ENCODE data around the gene LAMC1.

DNA sequence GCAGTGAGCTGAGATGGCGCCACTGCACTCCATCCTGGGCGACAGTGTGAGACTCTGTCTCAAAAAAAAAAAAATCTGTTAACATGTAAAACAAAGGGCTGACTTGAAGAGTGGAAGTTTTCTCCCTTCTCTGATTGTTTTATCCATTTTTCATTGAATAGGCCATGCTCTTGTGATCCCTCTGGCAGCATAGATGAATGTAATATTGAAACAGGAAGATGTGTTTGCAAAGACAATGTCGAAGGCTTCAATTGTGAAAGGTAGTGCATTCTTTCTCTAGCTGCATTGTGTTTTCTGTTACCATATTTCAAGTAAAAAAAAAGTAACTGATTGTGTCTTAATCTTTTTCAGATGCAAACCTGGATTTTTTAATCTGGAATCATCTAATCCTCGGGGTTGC lies 93.2 kb downstream of the LAMC1 start:
- TF ChIP-seq FOXM1 (IDR thresholded peaks at IDR 0.05; ENCODE audit: low read depth, low read length) (no peak), YY1 (IDR thresholded peaks at IDR 0.05; ENCODE audit: low read depth, low read length) (no peak), CBFB (IDR thresholded peaks at IDR 0.05; ENCODE audit: low read depth) (no peak), POLR2A (IDR thresholded peaks at IDR 0.05; ENCODE audit: low read depth, low read length) (no peak), CEBPB (IDR thresholded peaks at IDR 0.05; ENCODE audit: borderline replicate concordance in 1 of 2, low read depth in 2 of 2, low read length in 2 of 2) (no peak), POLR2AphosphoS2 (IDR thresholded peaks at IDR 0.05; ENCODE audit: low read depth, low read length) (no peak), POLR2AphosphoS5 (IDR thresholded peaks at IDR 0.05; ENCODE audit: low read length) (no peak)
- TF ChIP-seq, protein P1, sequence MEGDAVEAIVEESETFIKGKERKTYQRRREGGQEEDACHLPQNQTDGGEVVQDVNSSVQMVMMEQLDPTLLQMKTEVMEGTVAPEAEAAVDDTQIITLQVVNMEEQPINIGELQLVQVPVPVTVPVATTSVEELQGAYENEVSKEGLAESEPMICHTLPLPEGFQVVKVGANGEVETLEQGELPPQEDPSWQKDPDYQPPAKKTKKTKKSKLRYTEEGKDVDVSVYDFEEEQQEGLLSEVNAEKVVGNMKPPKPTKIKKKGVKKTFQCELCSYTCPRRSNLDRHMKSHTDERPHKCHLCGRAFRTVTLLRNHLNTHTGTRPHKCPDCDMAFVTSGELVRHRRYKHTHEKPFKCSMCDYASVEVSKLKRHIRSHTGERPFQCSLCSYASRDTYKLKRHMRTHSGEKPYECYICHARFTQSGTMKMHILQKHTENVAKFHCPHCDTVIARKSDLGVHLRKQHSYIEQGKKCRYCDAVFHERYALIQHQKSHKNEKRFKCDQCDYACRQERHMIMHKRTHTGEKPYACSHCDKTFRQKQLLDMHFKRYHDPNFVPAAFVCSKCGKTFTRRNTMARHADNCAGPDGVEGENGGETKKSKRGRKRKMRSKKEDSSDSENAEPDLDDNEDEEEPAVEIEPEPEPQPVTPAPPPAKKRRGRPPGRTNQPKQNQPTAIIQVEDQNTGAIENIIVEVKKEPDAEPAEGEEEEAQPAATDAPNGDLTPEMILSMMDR (IDR thresholded peaks at IDR 0.05 in 2 of 3, conservative IDR thresholded peaks at IDR 0.05 in 1 of 3; ENCODE audit: control insufficient read depth in 2 of 3, extremely low read depth in 1 of 3, insufficient read depth in 1 of 3, low read depth in 3 of 3, low read length in 3 of 3) = no peak
